ENCODE measurements around the gene PHOSPHO1. TPM values are rescaled to one million over a fixed set of nuclear protein-coding genes. Genes with fewer than 3 reads are reported as not detected.

PHOSPHO1 gene
- total RNA-seq, 1 donor from 2014 or later, result not detected

- Histone ChIP-seq H3K9me3 (no peaks in the 10 kb centered on the region), H3K4me1 (no peaks in the 10 kb centered on the region), H3K27me3 (no peaks in the 10 kb centered on the region), H3K27ac (no peak overlapping the region), H3K36me3 (no peaks in the 10 kb centered on the region), H3K4me3 (no peak overlapping the region)
- DNase-seq (ENCODE audit: low spot score in 2 of 2), result no peak
- intact Hi-C loops (cut with DNase I), result loop anchor here (10.0 kb wide), 2 partner anchors 217 to 1143 kb away; partner anchors contain the start of gene PHB1
- no peak for TF ChIP-seq CTCF (IDR thresholded peaks at IDR 0.05)
Measured at GRCh38 chr17:49198211-49198610, 32.4 kb downstream of the PHOSPHO1 start.

GRCh38 chr17:49197346-49197998 is 33.1 kb downstream of the PHOSPHO1 start:
- H3K27me3 ChIP-seq, result no peaks in the 10 kb centered on the region
- intact Hi-C loops (cut with DNase I), result loop anchor here (10.0 kb wide), 2 partner anchors 217 to 1143 kb away; partner anchors contain the start of gene PHB1
- H3K27ac ChIP-seq, result no peak overlapping the region
- H3K9me3 ChIP-seq, result no peaks in the 10 kb centered on the region
- no peaks in the 10 kb centered on the region for H3K36me3 ChIP-seq
- no peak overlapping the region for H3K4me3 ChIP-seq
- no peaks in the 10 kb centered on the region for H3K4me1 ChIP-seq
- DNase-seq (ENCODE audit: low spot score in 2 of 2), result no peak
- no peak for TF ChIP-seq CTCF (IDR thresholded peaks at IDR 0.05)

GRCh38 chr17:49196520-49196919 is 34.1 kb downstream of the PHOSPHO1 start:
- Histone ChIP-seq H3K9me3 (no peaks in the 10 kb centered on the region), H3K27ac (no peak overlapping the region), H3K36me3 (no peaks in the 10 kb centered on the region), H3K4me1 (peaks cover 0 to under 1% of the 10 kb centered on the region in 2 donors), H3K27me3 (no peaks in the 10 kb centered on the region), H3K4me3 (no peak overlapping the region)
- no peak for TF ChIP-seq CTCF (IDR thresholded peaks at IDR 0.05)
- DNase-seq (ENCODE audit: low spot score in 2 of 2), result no peak
- intact Hi-C loops (cut with DNase I), result loop anchor here (10.0 kb wide), 2 partner anchors 218 to 1142 kb away; partner anchors contain the start of gene PHB1

GRCh38 chr17:49195751-49196150 is 34.8 kb downstream of the PHOSPHO1 start:
- intact Hi-C loops (cut with DNase I), result loop anchor here (10.0 kb wide), 2 partner anchors 219 to 1141 kb away; partner anchors contain the start of gene PHB1
- H3K9me3 ChIP-seq, result no peaks in the 10 kb centered on the region
- H3K36me3 ChIP-seq, result no peaks in the 10 kb centered on the region
- peaks cover 0 to 3% of the 10 kb centered on the region in 2 donors for H3K4me1 ChIP-seq
- no peak overlapping the region for H3K27ac ChIP-seq
- H3K27me3 ChIP-seq, result no peaks in the 10 kb centered on the region
- H3K4me3 ChIP-seq, result no peak overlapping the region
- no peak for TF ChIP-seq CTCF (IDR thresholded peaks at IDR 0.05)
- no peak for DNase-seq (ENCODE audit: low spot score in 2 of 2)

GRCh38 chr17:49194297-49194607 is 36.3 kb downstream of the PHOSPHO1 start:
- DNase-seq (ENCODE audit: low spot score in 2 of 2), result no peak
- peaks cover 0 to 3% of the 10 kb centered on the region in 2 donors for H3K4me1 ChIP-seq
- no peak for TF ChIP-seq CTCF (IDR thresholded peaks at IDR 0.05)
- peak overlapping the region in 1 of 2 donors; percentile 76 for H3K4me3 ChIP-seq
- H3K27me3 ChIP-seq, result no peaks in the 10 kb centered on the region
- H3K27ac ChIP-seq, result no peak overlapping the region
- no peaks in the 10 kb centered on the region for H3K36me3 ChIP-seq
- intact Hi-C loops (cut with DNase I), result loop anchor here (10.0 kb wide), 2 partner anchors 221 to 1139 kb away; partner anchors contain the start of gene PHB1
- no peaks in the 10 kb centered on the region for H3K9me3 ChIP-seq

Data from ascending aorta (tissue), 2 donors.